ENCODE measurements around the gene PRLH. TPM values are rescaled to one million over a fixed set of nuclear protein-coding genes. Genes with fewer than 3 reads are reported as not detected.
A peak's percentile ranks its signal among the peaks of the same experiment; 100 is the strongest.

The PRLH gene
- total RNA-seq, 2 experiments from 2014 or later: not detected

DNA sequence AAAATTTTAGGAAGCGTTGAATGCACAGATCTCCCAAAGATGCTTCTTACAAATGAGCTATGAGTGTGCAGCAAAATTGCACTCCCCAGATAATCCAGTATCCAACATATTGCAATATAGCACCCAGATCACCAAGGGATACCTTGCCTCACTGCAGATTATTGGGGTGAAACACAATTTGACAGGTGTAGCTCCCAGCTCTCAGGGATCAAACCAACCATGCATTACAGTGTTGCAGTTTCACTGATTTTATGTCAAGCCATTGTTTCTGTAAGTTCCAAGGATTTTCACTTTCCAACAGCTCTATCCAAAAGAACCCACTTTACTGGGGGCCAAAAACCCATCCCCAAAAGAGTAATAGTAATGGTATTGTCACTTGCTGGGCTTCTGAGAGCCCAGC, 10.8 kb upstream of the PRLH start:
- Mint-ChIP-seq H3K36me3 (ENCODE audit: low read depth) (no peaks in the 10 kb centered on the region), H3K4me1 (ENCODE audit: low read depth) (peaks cover 11% of the 10 kb centered on the region), H3K27ac (no peak overlapping the region), H3K27me3 (ENCODE audit: low read depth) (peaks cover 4% of the 10 kb centered on the region), H3K9me3 (ENCODE audit: insufficient read depth) (peaks cover 19% of the 10 kb centered on the region), H3K4me3 (no peak overlapping the region)
- no peak for DNase-seq
- CTCF ChIA-PET: interaction anchor here (1.1 to 1.4 kb wide), 3 partner anchors 17 to 134 kb away, joined by 3 to 4 read pairs (median 4); no protein-coding TSS in a partner anchor
- no peak for ATAC-seq
- POLR2A ChIA-PET: interaction anchor here (0.6 kb wide), 1 partner anchor 39 kb away, joined by 3 read pairs; no protein-coding TSS in a partner anchor

DNA sequence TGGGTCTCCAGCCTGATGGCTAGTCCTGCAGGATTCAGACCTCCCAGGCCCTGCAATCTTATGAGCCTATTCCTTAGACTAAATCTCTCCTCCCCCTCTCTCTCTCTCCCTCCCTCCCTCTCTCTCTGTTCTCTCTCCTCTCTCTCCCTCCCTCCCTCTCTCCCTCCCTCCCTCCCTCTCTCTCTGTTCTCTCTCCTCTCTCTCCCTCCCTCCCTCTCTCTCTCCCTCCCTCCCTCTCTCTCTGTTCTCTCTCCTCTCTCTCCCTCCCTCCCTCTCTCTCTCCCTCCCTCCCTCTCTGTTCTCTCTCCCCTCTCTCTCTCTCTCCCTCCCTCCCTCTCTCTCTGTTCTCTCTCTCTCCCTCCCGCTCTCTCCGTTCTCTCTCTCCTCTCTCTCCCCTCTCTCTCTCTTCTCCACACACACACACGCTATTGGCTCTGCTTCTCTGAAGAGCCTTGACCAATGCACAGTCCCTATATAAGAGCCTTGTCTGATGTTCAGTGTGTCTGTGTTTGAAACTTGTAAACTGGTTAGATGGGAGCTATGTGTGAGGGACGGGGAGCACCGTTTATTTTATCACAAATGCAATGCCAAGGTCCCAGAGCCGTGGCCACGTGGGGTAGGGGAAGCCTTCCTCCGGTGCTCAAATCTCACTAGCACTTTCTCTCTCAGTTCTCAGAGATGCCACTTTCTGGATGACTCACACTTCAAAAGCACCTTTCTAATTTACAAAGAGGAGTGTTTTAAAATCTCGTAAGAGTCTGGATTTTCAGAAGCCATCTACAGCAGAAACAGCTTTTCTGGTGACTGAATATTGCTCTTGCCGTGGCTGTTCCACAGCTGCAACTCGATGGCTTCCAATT, 9.4 kb upstream of the PRLH start:
- ChIA-PET POLR2A (no interaction called here), CTCF (interaction anchor here (3.5 kb wide), 1 partner anchor 16 kb away, joined by 15 read pairs; no protein-coding TSS in a partner anchor)
- DNase-seq (no peak), ATAC-seq (peak; percentile 55)
- Mint-ChIP-seq H3K27ac (no peak overlapping the region), H3K9me3 (ENCODE audit: insufficient read depth) (peaks cover 19% of the 10 kb centered on the region), H3K4me1 (ENCODE audit: low read depth) (peaks cover 11% of the 10 kb centered on the region), H3K4me3 (no peak overlapping the region), H3K36me3 (ENCODE audit: low read depth) (no peaks in the 10 kb centered on the region), H3K27me3 (ENCODE audit: low read depth) (peaks cover 4% of the 10 kb centered on the region)

GRCh38 chr2:237557633-237558015, 8.8 kb upstream of the PRLH start:
- no peaks in the 10 kb centered on the region for H3K36me3 Mint-ChIP-seq (ENCODE audit: low read depth)
- no peak for DNase-seq
- H3K4me1 Mint-ChIP-seq (ENCODE audit: low read depth): peaks cover 11% of the 10 kb centered on the region
- peaks cover 19% of the 10 kb centered on the region for H3K9me3 Mint-ChIP-seq (ENCODE audit: insufficient read depth)
- CTCF ChIA-PET: interaction anchor here (0.5 to 3.5 kb wide), 3 partner anchors 15 to 50 kb away, joined by 3 to 15 read pairs (median 4); no protein-coding TSS in a partner anchor
- peaks cover 4% of the 10 kb centered on the region for H3K27me3 Mint-ChIP-seq (ENCODE audit: low read depth)
- no peak for ATAC-seq
- no peak overlapping the region for H3K27ac Mint-ChIP-seq
- POLR2A ChIA-PET: no interaction called here
- no peak overlapping the region for H3K4me3 Mint-ChIP-seq

- DNase-seq: no peak
- no peak for ATAC-seq
- POLR2A ChIA-PET: interaction anchor here (0.5 kb wide), 1 partner anchor 22 kb away, joined by 3 read pairs; no protein-coding TSS in a partner anchor
- no peaks in the 10 kb centered on the region for H3K36me3 Mint-ChIP-seq (ENCODE audit: low read depth)
- H3K4me3 Mint-ChIP-seq: no peak overlapping the region
- H3K9me3 Mint-ChIP-seq (ENCODE audit: insufficient read depth): peaks cover 15% of the 10 kb centered on the region
- CTCF ChIA-PET: interaction anchor here (3.5 kb wide), 1 partner anchor 14 kb away, joined by 15 read pairs; no protein-coding TSS in a partner anchor
- H3K27me3 Mint-ChIP-seq (ENCODE audit: low read depth): peaks cover 4% of the 10 kb centered on the region
- no peak overlapping the region for H3K27ac Mint-ChIP-seq
- H3K4me1 Mint-ChIP-seq (ENCODE audit: low read depth): peaks cover 11% of the 10 kb centered on the region
Measured at GRCh38 chr2:237558961-237559641, 7.3 kb upstream of the PRLH start.

- POLR2A ChIA-PET: no interaction called here
- no peak for ATAC-seq
- Mint-ChIP-seq H3K4me3 (no peak overlapping the region), H3K9me3 (ENCODE audit: insufficient read depth) (peaks cover 2% of the 10 kb centered on the region), H3K36me3 (ENCODE audit: low read depth) (no peaks in the 10 kb centered on the region), H3K27me3 (ENCODE audit: low read depth) (peaks cover 1% of the 10 kb centered on the region), H3K27ac (no peak overlapping the region), H3K4me1 (ENCODE audit: low read depth) (peaks cover 11% of the 10 kb centered on the region)
- CTCF ChIA-PET: interaction anchor here (3.2 kb wide), 1 partner anchor 11 kb away, joined by 14 read pairs; no protein-coding TSS in a partner anchor
- DNase-seq: no peak
Measured at GRCh38 chr2:237561221-237561620, 5.2 kb upstream of the PRLH start.

GRCh38 chr2:237563816-237564215, 2.6 kb upstream of the PRLH start:
- no peak overlapping the region for H3K27ac Mint-ChIP-seq

GRCh38 chr2:237564526-237565131, 1.7 kb upstream of the PRLH start:
- DNase-seq (no peak), ATAC-seq (no peak)
- Mint-ChIP-seq H3K4me1 (ENCODE audit: low read depth) (no peaks in the 10 kb centered on the region), H3K27ac (no peak overlapping the region), H3K9me3 (ENCODE audit: insufficient read depth) (no peaks in the 10 kb centered on the region), H3K36me3 (ENCODE audit: low read depth) (no peaks in the 10 kb centered on the region), H3K4me3 (no peak overlapping the region), H3K27me3 (ENCODE audit: low read depth) (no peaks in the 10 kb centered on the region)
- ChIA-PET POLR2A (no interaction called here), CTCF (no interaction called here)

More at GRCh38 chr2:237563816-237564215, 2.6 kb upstream of the PRLH start:
- Mint-ChIP-seq H3K27me3 (ENCODE audit: low read depth) (no peaks in the 10 kb centered on the region), H3K36me3 (ENCODE audit: low read depth) (no peaks in the 10 kb centered on the region), H3K9me3 (ENCODE audit: insufficient read depth) (no peaks in the 10 kb centered on the region), H3K4me3 (no peak overlapping the region), H3K4me1 (ENCODE audit: low read depth) (no peaks in the 10 kb centered on the region)
- ChIA-PET CTCF (interaction anchor here (3.2 kb wide), 1 partner anchor 8 kb away, joined by 14 read pairs; no protein-coding TSS in a partner anchor), POLR2A (no interaction called here)
- DNase-seq: no peak
- no peak for ATAC-seq

DNA sequence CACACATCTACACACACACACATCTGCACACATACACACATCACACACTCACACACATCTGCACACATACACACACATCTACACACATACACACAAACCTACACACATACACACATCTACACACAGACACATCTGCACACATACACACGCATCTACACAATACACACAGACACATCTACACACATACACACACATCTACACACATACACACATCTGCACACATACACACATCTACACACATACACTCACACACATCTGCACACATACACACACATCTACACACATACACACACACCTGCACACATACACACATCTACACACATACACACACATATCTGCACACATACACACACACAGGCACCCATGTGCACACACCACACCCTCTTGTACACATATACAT, 400 bp upstream of the PRLH start:
- H3K4me3 Mint-ChIP-seq: no peak overlapping the region
- DNase-seq (no peak), ATAC-seq (no peak)
- H3K27ac Mint-ChIP-seq: no peak overlapping the region
- no peaks in the 10 kb centered on the region for H3K27me3 Mint-ChIP-seq (ENCODE audit: low read depth)
- H3K4me1 Mint-ChIP-seq (ENCODE audit: low read depth): no peaks in the 10 kb centered on the region
- ChIA-PET CTCF (interaction anchor here (1.3 kb wide), 1 partner anchor 53 kb away, joined by 3 read pairs; no protein-coding TSS in a partner anchor), POLR2A (no interaction called here)
- no peaks in the 10 kb centered on the region for H3K9me3 Mint-ChIP-seq (ENCODE audit: insufficient read depth)
- no peaks in the 10 kb centered on the region for H3K36me3 Mint-ChIP-seq (ENCODE audit: low read depth)

- no peak overlapping the region for H3K4me3 Mint-ChIP-seq
- no peaks in the 10 kb centered on the region for H3K27me3 Mint-ChIP-seq (ENCODE audit: low read depth)
- DNase-seq: no peak
- H3K36me3 Mint-ChIP-seq (ENCODE audit: low read depth): no peaks in the 10 kb centered on the region
- H3K9me3 Mint-ChIP-seq (ENCODE audit: insufficient read depth): no peaks in the 10 kb centered on the region
- ChIA-PET POLR2A (no interaction called here), CTCF (no interaction called here)
- peaks cover 5% of the 10 kb centered on the region for H3K4me1 Mint-ChIP-seq (ENCODE audit: low read depth)
- no peak overlapping the region for H3K27ac Mint-ChIP-seq
- ATAC-seq: no peak
Measured at GRCh38 chr2:237567276-237568029, 1.1 kb downstream of the PRLH start.

GRCh38 chr2:237568121-237568660, 1.8 kb downstream of the PRLH start:
- ATAC-seq: no peak
- no peak for DNase-seq
- H3K27me3 Mint-ChIP-seq (ENCODE audit: low read depth): no peaks in the 10 kb centered on the region
- no peaks in the 10 kb centered on the region for H3K9me3 Mint-ChIP-seq (ENCODE audit: insufficient read depth)
- H3K36me3 Mint-ChIP-seq (ENCODE audit: low read depth): no peaks in the 10 kb centered on the region
- H3K27ac Mint-ChIP-seq: no peak overlapping the region
- CTCF ChIA-PET: no interaction called here
- peaks cover 5% of the 10 kb centered on the region for H3K4me1 Mint-ChIP-seq (ENCODE audit: low read depth)
- H3K4me3 Mint-ChIP-seq: no peak overlapping the region
- POLR2A ChIA-PET: no interaction called here

GRCh38 chr2:237569041-237569440, 2.7 kb downstream of the PRLH start:
- no peak for DNase-seq
- H3K4me3 Mint-ChIP-seq: no peak overlapping the region
- ChIA-PET POLR2A (no interaction called here), CTCF (no interaction called here)
- no peaks in the 10 kb centered on the region for H3K27me3 Mint-ChIP-seq (ENCODE audit: low read depth)
- ATAC-seq: no peak
- no peaks in the 10 kb centered on the region for H3K9me3 Mint-ChIP-seq (ENCODE audit: insufficient read depth)
- no peaks in the 10 kb centered on the region for H3K36me3 Mint-ChIP-seq (ENCODE audit: low read depth)
- H3K27ac Mint-ChIP-seq: no peak overlapping the region
- H3K4me1 Mint-ChIP-seq (ENCODE audit: low read depth): peaks cover 5% of the 10 kb centered on the region
